OCI-LY3 (cell line): ENCODE data around the gene VWC2L.

Source experiments
- CTCF ChIP-seq: fragments of 200-600, 300-600 bp; sonication (generic); IDR thresholded peaks from 2 replicates; pipeline ENCODE4 v1.5.1; 2014; ENCODE audit warnings: antibody characterized with exemption, low read length, low read depth
- EZH2phosphoT487 ChIP-seq: fragments of 200-600 bp; shearing (Covaris generic); IDR thresholded peaks from 2 replicates; pipeline ENCODE4 v1.6.1; 2018; ENCODE audit warnings: antibody characterized with exemption, mixed run types, low read depth

- no peak for TF ChIP-seq CTCF
- TF ChIP-seq EZH2phosphoT487, result no peak
These were observed 33.6 kb upstream of the VWC2L start for GRCh38 chr2:214377286-214377624.
